ENCODE results near the gene NMRAL1.

- TF ChIP-seq SMC3 (IDR thresholded peaks at IDR 0.05; ENCODE audit: low read depth, low read length), result no peak
- no peak for TF ChIP-seq SIN3A (IDR thresholded peaks at IDR 0.05; ENCODE audit: borderline replicate concordance, low read depth, low read length)
- TF ChIP-seq FOXJ3 (CRISPR knock-in tag; IDR thresholded peaks at IDR 0.05), result no peak
- no peak for TF ChIP-seq EZH2phosphoT487 (IDR thresholded peaks at IDR 0.05; ENCODE audit: borderline replicate concordance, low read depth)
- TF ChIP-seq, protein P1, sequence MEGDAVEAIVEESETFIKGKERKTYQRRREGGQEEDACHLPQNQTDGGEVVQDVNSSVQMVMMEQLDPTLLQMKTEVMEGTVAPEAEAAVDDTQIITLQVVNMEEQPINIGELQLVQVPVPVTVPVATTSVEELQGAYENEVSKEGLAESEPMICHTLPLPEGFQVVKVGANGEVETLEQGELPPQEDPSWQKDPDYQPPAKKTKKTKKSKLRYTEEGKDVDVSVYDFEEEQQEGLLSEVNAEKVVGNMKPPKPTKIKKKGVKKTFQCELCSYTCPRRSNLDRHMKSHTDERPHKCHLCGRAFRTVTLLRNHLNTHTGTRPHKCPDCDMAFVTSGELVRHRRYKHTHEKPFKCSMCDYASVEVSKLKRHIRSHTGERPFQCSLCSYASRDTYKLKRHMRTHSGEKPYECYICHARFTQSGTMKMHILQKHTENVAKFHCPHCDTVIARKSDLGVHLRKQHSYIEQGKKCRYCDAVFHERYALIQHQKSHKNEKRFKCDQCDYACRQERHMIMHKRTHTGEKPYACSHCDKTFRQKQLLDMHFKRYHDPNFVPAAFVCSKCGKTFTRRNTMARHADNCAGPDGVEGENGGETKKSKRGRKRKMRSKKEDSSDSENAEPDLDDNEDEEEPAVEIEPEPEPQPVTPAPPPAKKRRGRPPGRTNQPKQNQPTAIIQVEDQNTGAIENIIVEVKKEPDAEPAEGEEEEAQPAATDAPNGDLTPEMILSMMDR (IDR thresholded peaks at IDR 0.05), result no peak
- no peak for TF ChIP-seq RCOR1 (IDR thresholded peaks at IDR 0.05; ENCODE audit: low read length)
- no peak for TF ChIP-seq RAD21 (IDR thresholded peaks at IDR 0.05; ENCODE audit: low read length)
- TF ChIP-seq, protein P2, sequence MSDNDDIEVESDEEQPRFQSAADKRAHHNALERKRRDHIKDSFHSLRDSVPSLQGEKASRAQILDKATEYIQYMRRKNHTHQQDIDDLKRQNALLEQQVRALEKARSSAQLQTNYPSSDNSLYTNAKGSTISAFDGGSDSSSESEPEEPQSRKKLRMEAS (IDR thresholded peaks at IDR 0.05; ENCODE audit: low read depth), result no peak
- TF ChIP-seq POLR2AphosphoS5 (IDR thresholded peaks at IDR 0.05; ENCODE audit: low read depth, low read length), result no peak
- no peak for TF ChIP-seq REST (IDR thresholded peaks at IDR 0.05; ENCODE audit: low read depth, low read length)
Observed at GRCh38 chr16:4452674-4453073, 21.8 kb downstream of the NMRAL1 start.
